Activated T-cell treated with anti-CD3 and anti-CD28 coated beads for 24 hours (primary cell): Measurements from ENCODE around the gene C3.
"Not testable (repeated sequence)": the region's sequence is repeated elsewhere in the genome, so short reads cannot be mapped to it uniquely, and the experiment has no call there.

Source experiments
- DNase-seq: peaks from one replicate; pipeline ENCODE4 v3.0.0-alpha.2; 2020; ENCODE audit warnings: low read depth

Gene C3

GRCh38 chr19:6712692-6713670 lies 7.5 kb downstream of the C3 start:
- DNase-seq: no peak

- DNase-seq: no peak
These were observed 8.2 kb downstream of the C3 start for GRCh38 chr19:6712231-6712630.

GRCh38 chr19:6711605-6712004 lies 8.8 kb downstream of the C3 start:
- no peak for DNase-seq

GRCh38 chr19:6711078-6711361 lies 9.4 kb downstream of the C3 start:
- no peak for DNase-seq

GRCh38 chr19:6710273-6711077 lies 10.0 kb downstream of the C3 start:
- no peak for DNase-seq

GRCh38 chr19:6709549-6709948 lies 10.9 kb downstream of the C3 start:
- DNase-seq: no peak

GRCh38 chr19:6708913-6709312 lies 11.5 kb downstream of the C3 start:
- not testable (repeated sequence) for DNase-seq

- no peak for DNase-seq
These were observed 12.1 kb downstream of the C3 start for GRCh38 chr19:6708346-6708745.

- no peak for DNase-seq
These were observed 12.8 kb downstream of the C3 start for GRCh38 chr19:6707658-6708018.

- no peak for DNase-seq
These were observed 13.3 kb downstream of the C3 start for GRCh38 chr19:6707011-6707657.

GRCh38 chr19:6706633-6706958 lies 13.9 kb downstream of the C3 start:
- DNase-seq: no peak

GRCh38 chr19:6705931-6706632 lies 14.4 kb downstream of the C3 start:
- no peak for DNase-seq

- DNase-seq: no peak
These were observed 19.7 kb downstream of the C3 start for GRCh38 chr19:6700586-6701316.

- no peak for DNase-seq
These were observed 20.5 kb downstream of the C3 start for GRCh38 chr19:6699935-6700334.

GRCh38 chr19:6697291-6697690 lies 23.2 kb downstream of the C3 start:
- no peak for DNase-seq

- DNase-seq: no peak
These were observed 24.1 kb downstream of the C3 start for GRCh38 chr19:6696239-6696820.

- DNase-seq: no peak
These were observed 26.2 kb downstream of the C3 start for GRCh38 chr19:6694147-6694815.

- DNase-seq: no peak
These were observed 26.8 kb downstream of the C3 start for GRCh38 chr19:6693681-6694080.

GRCh38 chr19:6693056-6693471 lies 27.4 kb downstream of the C3 start:
- DNase-seq: no peak

GRCh38 chr19:6692027-6692426 lies 28.4 kb downstream of the C3 start:
- DNase-seq: no peak

GRCh38 chr19:6691342-6691741 lies 29.1 kb downstream of the C3 start:
- DNase-seq: no peak
